ENCODE results near the gene NOVA2.

NOVA2 gene

DNA sequence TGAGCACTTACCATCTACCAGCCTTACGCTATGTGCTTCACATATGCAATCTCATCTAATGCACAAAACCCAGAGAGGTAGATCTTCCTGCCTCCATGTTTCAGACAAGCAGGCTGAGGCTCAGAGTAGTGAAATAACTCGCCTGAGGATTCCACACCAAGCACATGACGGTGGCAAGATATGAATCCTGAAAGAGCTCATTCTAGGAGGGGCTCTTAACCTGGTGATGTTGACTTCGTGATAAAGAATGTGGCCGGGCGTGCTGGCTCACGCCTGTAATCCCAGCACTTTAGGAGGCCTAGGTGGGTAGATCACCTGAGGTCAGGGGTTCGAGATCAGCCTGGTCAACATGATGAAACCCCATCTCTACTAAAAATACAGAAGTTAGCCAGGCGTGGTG lies 5.0 kb downstream of the NOVA2 start:
- H3K4me3 ChIP-seq (ENCODE audit: low read depth, low read length) = no peak overlapping the region

DNA sequence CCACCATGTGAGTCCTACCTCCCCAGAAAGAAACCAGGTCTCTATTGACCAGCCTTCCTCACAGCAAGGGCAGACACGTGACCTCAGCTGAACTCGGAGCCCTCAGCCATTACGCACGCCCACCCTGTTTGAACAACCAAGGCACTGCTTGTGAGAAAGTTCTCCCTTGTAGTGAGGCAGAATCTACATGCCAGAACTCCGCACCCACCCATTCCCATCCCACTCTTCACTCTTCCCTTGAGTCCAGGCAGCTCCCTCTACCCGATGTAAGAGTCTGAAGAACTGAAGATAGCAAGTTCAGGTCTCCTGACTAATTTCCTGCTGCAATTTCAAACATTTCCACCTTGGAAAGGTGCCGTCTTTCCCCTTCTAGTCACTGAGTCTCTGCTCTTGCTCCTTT lies 6.4 kb downstream of the NOVA2 start:
- H3K4me3 ChIP-seq (ENCODE audit: low read depth, low read length) = no peak overlapping the region

DNA sequence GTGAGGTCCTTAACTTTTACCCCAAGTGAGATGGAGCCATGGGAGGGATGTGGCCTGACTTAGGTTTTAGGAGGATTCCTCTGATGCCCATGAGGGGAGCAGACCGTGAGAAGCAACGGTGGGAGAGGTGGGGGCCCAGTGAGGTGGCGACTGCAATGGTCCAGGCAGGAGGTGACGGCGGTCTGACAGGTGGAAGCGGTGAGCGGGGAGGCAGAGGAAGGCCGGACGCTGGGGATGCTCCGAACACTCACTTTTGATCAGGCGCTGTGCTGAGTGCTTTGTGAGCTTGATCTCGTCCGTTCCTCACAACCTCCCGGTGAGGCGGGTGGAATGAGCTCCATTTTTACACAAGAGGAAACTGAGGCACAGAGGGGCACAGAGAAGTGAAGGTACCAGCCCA lies 11.6 kb downstream of the NOVA2 start:
- H3K4me3 ChIP-seq (ENCODE audit: low read depth, low read length) = no peak overlapping the region

DNA sequence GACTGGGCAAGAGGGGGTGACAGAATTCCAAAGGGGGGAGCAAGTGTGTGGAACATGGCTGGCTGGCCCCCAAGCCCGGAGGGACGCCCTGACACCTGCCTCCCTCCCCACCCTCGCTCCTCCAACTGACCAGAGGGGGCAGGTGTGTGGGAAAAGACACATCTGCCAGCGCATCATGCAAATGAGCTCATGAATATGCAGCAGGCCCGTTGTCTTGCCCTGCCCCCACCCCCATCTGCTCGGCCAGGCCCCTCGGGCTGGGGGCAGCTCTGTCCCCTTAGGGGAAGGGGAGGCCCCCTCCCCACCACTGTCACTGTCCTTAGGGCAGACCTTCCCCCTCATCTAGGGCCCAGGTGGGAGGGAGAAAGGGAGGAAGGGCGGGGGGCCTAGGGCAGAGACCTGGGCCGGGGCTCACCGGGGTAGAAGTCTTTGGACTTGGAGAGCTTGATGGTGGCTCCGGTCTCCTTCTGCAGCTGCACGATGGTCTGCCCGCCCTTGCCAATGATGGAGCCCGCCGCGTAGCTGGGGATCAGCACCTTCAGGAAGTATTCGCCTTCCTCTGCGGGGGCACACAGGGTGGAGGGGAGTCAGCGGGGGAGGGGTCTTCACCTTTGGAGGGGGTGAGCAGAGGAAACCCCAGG lies 12.9 kb downstream of the NOVA2 start:
- H3K4me3 ChIP-seq (ENCODE audit: low read depth, low read length) = no peak overlapping the region

DNA sequence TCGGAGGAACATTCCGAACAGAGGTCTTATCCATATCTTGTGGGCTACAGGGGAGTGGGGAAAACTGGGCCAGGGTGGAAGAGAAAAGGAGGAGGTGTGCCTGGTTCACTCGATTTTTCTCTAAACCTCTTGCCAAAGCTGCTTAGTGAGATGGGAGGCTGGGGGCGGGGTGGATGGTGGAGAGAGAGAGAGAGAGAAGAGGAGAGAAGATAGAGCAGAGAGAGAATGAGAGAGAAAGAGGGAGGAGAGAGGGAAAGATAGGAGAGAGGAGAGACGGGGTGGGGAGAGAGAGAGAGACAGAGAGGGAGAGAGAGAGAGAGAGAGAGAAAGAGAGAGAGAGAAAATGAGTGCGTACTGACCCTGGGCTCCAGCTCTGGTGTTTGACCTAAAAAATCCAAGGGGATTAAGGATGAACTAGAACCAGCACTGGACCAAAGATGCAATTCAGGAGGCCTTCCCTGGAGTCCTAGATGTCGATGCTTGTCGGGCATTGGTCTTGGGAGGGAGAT lies 14.1 kb downstream of the NOVA2 start:
- no peak overlapping the region for H3K4me3 ChIP-seq (ENCODE audit: low read depth, low read length)

DNA sequence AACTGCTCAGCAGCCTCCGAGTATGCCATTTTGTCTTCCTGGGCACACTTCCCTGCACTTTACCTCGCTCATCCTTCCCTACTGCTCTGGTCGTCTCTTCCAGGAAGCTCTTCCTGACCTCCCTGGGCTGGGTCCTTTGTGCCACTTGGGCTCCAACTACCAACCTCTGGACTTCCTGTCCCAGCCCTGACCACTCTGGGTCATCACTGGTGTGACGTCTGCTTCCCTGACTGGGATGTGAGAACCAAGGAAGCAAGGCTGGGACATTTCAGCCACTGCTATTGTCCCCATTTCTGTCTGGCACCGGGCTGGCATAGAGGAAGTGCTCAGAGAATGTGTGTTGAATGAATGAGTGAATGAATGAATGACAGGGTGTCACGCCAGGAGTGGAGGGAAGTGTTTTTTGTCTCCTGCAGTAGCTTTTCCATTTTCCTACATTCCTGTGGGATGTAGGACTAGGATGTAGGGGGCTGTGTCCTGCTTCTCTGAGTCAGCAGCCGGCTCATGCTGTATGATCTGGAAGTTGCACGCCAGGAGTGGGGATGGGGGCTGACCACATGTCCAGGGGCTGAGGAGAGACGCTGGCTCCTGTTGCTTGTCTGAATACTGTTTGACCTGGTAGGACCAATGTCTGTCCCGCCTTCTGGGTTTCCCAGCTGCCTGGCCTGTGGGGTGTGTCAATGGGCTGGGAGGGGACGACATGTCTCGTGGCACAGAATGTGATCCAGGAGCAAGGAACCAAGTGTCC lies 14.7 kb downstream of the NOVA2 start:
- H3K4me3 ChIP-seq (ENCODE audit: low read depth, low read length) = no peak overlapping the region

DNA sequence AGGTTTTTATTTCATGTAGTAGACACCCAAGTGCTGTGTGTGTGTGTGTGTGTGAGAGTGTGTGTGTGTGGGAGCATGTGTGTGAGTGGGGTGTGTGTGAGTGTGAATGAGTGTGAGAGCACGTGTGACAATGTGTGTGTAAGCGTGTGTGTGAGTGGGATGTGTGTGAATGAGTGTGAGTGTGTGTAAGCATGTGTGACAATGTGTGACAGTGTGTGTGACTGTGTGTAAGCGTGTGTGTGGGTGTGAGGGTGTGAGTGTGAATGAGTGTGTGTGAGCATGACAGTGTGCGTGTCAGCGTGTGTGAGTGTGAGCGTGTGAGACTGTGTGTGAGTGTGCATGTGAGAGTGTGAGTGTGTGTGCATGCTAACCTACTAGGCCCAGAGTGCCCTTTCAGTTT lies 15.3 kb downstream of the NOVA2 start:
- H3K4me3 ChIP-seq (ENCODE audit: low read depth, low read length) = no peak overlapping the region

DNA sequence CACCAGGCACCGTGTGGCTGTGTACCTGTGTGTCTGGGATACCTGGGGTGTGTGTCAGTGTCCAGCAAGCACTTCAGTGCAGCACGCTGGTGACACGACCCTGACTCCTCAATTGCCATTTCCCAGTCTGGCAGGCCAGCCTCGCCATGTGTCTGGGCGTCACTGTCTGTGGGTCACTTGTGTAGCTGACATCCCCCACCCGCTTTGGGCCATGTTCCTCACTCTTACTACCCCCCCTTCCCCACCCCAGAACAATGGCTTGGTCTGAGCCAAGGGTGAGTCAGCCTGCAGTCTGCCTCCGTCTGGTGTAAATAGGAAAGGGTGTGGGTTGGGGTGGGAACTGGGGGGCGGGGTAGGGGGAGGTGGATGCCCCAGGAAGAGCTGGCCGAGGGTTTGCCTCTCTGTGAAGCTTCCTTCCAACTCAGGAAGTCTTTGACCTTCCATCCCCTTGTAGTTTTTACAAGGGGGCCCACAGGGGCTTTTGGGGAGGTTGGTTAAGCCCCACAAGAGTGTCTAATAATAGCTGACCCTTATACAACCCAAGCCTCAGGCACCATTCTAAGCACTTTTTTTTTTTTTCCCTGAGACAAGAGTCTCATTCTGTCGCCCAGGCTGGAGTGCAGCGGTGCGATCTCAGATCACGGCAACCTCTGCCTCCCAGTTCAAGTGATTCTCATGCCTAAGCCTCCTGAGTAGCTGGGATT lies 17.6 kb downstream of the NOVA2 start:
- H3K4me3 ChIP-seq (ENCODE audit: low read depth, low read length) = no peak overlapping the region

DNA sequence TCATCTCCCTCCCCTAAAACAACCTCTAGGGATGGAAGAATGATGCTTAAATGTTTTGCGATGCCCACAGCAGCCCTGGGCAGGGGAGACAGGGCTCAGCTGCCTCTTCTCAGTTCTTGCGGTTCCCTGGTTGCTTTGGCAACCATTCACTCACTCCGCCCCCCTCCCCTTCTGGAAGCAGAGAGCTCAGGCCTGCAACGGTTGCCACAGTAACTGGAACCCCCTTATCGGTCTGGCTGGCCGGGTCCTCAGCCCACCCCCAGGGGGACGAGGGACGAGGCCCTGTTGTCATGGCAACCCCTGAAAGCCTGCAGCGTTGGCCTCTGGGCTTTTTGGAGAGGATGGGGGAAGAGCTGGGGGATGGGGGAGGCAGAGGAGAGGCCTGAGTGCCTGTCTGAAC lies 19.5 kb downstream of the NOVA2 start:
- H3K4me3 ChIP-seq (ENCODE audit: low read depth, low read length) = no peak overlapping the region

DNA sequence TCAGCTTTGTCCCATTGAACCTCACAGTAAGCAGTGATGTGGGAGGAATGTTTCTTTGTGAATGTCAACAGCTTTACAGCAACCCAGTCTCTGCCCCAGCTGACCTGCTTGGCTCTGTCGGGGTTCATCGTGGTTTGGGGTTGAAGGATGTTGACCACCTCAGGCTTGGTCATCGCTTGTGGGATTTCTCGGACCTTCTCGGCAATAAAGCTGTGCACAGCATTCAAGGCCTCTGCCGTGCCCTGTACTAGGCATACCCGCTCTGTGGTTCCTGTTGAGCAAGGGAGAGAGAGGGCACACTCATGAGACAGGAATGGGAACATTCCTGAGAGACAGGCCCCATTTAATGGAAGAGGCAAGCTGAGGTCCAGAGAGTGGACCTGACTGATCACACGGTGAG lies 20.0 kb downstream of the NOVA2 start:
- no peak overlapping the region for H3K4me3 ChIP-seq (ENCODE audit: low read depth, low read length)

DNA sequence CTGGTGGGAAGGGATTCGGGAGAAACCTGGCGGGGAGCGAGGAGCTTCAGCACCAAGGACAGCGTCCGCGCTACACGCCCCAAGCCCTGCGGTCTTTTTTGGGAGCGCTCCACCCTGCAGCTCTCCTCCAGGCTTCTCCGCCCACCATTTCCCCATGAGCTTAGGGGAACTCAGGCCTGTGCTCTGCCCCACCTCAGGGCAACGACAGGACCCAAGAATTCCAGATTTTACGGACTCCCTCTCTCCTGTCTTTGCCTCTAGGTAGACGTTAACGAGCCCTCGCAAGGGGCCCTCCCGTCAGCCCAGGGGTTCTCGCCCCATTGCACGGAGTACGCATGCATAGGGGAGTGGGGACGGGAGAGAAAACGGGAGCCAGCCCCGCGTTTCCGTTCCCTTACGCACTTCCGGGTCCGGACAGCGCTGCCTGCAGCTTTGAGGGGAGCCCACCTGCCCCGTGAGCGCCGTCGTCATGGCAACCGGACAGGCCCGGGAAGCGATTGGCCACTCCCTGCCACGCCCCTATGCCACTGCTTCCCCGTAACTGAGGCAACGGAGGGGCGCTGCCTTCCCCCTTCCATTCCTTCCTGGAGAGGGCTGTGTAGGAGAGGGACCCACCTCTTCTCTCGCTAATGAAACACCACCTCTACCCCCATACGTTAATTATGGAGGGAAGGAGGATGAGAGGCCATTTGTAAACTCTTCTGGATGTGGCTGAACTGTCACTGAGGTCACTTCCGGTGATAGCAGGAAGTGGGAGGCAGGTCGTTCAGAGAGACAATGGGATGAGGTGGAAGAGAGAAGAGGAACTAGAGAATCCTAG lies 20.8 kb downstream of the NOVA2 start:
- H3K4me3 ChIP-seq (ENCODE audit: low read depth, low read length) = peak overlapping the region; percentile 70

DNA sequence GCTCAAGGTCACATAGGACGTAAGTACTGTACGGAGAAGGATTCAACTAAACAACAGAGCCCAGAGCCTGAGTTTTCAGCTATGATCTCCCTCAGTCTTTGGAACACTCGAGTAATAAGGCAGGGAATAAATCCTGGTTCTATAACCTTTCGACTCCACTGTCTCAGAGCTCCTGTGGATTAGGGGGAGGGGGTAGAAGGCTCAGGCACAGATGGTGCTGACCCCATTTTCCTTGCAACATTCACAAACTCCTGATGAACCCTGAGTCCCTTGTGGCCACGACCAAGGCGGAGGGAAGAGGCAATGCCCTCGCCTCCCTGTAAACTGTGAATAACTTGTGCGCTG lies 21.4 kb downstream of the NOVA2 start:
- H3K4me3 ChIP-seq (ENCODE audit: low read depth, low read length) = no peak overlapping the region

DNA sequence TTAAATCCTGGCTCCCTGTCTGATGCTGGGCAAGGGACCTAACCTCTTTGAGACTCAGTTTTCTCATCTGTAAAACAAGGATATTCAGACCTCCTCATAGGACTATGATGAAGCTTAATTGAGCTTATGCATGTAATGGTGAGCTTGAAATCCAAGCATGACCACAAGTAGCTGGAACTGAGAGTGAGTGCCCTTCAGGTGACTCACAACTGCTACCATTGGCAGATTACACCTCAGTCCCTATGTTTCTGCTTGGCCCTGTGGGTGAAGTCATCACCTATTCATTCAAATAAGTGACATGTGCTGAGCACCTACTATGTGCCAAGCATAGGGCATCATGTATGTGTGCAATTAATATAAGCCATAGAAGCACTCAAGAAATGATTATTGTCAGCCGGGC lies 25.7 kb downstream of the NOVA2 start:
- H3K4me3 ChIP-seq (ENCODE audit: low read depth, low read length) = no peak overlapping the region

DNA sequence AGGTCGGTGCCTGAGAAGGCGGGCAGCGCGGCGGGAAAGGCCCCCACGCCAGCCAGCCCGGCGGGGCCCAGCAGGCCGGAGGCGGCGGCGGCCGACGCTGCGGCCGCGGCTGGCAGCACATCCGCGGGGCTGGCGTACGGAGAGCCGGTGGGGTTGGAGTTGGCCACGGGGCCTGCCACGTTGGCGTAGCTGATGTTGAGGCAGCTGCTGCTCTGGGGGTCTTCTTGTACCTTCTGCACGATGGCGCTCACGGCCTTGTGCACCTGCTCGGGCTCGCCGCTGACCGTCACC lies 33.2 kb downstream of the NOVA2 start:
- no peak overlapping the region for H3K4me3 ChIP-seq (ENCODE audit: low read depth, low read length)

DNA sequence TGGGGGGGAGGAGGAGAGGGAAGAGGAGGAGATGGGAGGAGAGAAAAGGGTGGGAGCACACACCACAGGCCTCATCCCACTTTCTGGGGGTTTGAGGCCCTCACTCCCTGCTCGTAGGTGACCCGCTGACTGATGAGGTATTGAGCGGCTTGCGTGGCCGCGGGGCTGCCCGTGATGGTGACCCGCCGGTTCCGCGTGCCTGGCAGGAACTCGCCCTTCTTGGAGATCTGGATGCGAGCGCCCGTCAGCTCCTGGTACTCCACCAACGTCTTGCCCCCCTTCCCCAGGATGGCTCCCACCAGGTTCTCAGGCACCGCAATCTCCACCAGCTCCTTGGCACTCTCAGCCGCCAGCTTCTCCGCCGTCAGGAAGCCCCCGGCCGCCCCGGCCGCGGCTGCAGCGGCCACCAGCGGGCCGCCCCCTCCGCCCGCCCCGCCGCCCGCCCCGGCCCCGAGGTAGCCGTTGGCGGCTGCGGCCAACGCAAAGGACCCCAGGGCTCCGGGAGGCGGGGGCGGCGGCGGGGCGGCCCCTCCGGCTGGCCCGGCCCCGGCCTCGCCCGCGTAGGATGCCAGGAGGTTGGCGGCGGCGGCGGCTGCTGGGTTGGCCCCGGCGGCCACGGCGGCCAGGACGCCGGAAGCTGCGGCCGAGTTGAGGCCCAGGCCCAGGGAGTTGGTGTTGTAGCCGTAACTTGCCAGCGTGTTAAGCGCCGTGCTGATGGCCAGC lies 33.7 kb downstream of the NOVA2 start:
- H3K4me3 ChIP-seq (ENCODE audit: low read depth, low read length) = no peak overlapping the region

DNA sequence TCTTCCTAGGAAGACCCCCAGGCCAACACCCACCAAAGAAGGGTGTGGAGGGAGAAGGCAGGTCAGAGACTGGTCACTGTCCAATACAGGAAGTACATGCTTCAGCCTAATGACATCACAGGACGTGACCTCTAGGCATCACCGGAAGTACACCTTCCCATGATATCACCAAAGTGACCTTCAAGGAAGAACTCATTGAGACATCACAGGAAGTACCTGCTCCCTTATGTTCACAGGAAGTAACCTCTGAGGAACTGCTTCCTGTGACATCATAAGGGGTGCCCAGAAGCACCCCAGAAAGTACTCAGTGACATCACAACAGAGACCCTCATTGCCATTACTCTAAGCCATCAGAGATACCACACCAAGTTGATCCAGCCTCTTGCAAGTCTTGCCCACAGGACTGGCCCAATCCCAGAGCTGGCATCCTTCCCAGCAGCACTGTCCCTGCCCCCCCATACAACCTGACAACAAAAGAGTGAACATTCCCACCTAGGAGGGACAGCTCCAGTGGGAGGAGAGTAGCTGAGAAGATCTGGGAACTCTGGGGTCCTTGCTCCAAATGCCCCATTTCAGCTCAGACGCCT lies 34.8 kb downstream of the NOVA2 start:
- no peak overlapping the region for H3K4me3 ChIP-seq (ENCODE audit: low read depth, low read length)

DNA sequence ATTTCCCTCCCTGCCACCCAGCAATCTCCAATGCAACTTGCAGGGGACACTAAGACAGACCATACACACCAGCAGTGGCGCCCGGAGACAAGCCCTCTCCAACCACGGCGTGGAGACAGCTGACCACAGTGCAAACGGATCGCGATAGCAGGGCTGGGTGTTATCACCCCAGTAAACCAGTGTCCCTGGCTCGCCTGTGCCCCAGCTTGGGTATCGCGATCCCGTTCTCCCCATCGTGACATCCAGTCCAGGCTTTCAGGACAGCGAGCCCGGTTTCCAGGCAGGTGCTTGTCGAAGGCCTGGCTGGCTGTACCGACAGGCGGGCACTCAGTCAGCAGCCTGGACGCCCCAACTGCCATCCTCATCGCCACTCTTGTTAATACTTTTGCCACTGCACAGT lies 38.4 kb downstream of the NOVA2 start:
- no peak overlapping the region for H3K4me3 ChIP-seq (ENCODE audit: low read depth, low read length)

DNA sequence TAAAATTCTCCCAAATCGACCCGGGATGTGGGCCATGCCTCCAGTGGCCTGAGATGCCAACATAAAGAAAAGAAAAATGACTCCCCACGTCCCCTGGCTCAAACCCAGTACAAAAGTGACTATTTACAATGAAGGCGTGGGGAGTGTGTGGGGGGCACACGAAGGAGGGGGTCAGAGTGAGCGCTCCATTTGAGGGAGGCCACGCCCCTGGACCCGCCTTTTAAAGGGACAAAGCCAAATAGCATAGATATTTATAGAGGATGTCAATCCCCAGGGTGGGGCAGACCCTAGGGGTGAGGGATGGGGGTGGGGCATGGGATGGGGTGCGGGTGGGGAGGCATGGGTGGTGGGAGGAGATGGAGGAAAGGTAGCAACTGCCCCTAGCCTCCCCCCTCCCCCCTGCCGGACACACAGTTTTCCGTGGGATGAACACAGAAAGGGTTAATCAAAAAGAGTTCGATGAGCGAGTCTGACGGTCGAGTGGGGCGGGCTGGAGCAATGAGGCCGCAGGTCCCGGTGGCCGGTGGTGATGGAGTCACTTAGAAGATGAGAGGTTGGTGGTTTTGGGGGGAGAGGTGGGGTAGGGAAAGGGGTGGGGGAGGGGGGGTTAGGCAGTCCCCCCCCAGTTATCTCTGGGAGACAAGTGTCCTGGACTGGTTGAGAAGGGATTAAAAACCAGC lies 39.0 kb downstream of the NOVA2 start:
- H3K4me3 ChIP-seq (ENCODE audit: low read depth, low read length) = no peak overlapping the region

DNA sequence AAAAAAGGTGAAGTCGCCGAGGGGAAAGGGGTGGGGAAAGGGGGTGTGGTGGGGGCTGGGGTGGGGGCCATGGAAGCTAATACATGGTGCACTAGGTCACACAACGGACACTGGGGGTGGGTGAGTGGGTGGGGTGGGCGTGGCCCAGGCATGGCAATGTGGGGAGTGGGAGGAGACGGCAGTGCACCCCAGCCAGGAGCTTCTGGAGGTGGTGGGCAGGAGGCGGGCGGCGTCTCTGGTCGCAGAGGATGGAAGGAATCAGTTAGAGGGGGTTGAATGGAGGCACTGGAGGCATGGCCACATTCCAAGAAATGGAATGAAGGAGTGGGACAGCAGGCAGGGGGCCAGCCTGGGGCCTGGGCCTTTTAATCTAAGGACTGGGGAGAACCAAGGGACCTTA lies 39.9 kb downstream of the NOVA2 start:
- H3K4me3 ChIP-seq (ENCODE audit: low read depth, low read length) = no peak overlapping the region

DNA sequence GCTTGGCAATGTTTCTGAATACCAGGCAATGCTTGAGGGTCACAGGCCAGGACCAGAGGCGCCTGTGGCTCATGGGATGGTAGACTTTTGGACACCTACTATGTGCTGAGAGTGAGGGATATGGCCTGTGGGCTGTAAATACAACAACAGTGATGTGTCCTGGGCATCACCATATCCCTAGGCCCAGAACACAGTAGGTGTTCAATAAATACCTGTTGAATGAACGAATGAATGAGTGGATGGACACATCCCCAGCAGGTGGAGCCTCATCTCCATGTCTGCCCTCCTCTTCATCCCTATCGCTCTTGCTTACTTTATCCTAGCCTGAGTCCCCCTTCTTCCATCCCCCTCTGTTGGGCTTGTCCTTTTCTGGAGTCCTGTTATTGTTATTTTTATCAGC lies 42.6 kb downstream of the NOVA2 start:
- H3K4me3 ChIP-seq (ENCODE audit: low read depth, low read length) = no peak overlapping the region
